Panc1 (cell line): ENCODE results near the gene RPL12. TPM values are rescaled to one million over a fixed set of nuclear protein-coding genes. Genes with fewer than 3 reads are reported as not detected.

Experiments
- ATAC-seq: fragments of 200-7000 bp; cut with Tn5 transposase; 2 replicates; pipeline ENCODE4 v1.9.1; 2020; ENCODE audit warnings: mild to moderate bottlenecking, moderate library complexity
- Bru-seq: library from RNA; stranded (reverse); fragments of 400-500 nt; gene quantifications from one replicate; lab custom pipeline; 2021; lab: Mats Ljungman, UMichigan
- BruChase-seq, 2 experiments: library from RNA; stranded (reverse); fragments of 400-500 nt; gene quantifications; one replicate each; lab custom pipeline; 2021; lab: Mats Ljungman, UMichigan
- BruUV-seq: library from RNA; stranded (reverse); fragments of 400-500 nt; replicated peaks from 2 replicates; lab custom pipeline; 2021; lab: Mats Ljungman, UMichigan
- CTCF ChIA-PET: fragments of 300-600 bp; sonication (Branson Sonifier 250); formaldehyde crosslinking; loops from one replicate; lab custom pipeline; 2022; ENCODE audit warnings: antibody characterized with exemption; lab: Charles Lee
- POLR2A ChIA-PET: fragments of 300-600 bp; sonication (Branson Sonifier 250); formaldehyde crosslinking; loops from one replicate; lab custom pipeline; 2022; ENCODE audit warnings: antibody characterized with exemption; lab: Charles Lee
- DNase-seq: peaks from one replicate; pipeline ENCODE4 v3.0.0-alpha.2; 2010; ENCODE audit warnings: low read depth, low spot score
- H3K27ac ChIP-seq: 2 replicates; pipeline ENCODE4 v1.5.1; 2011; ENCODE audit warnings: mild to moderate bottlenecking, low read length, inconsistent platforms
- H3K27me3 ChIP-seq: fragments of 200-500 bp; sonication (Bioruptor generic); 2 replicates; pipeline ENCODE4 v1.6.0; 2014; ENCODE audit warnings: low read length, inconsistent platforms; ENCODE audit not compliant: control insufficient read depth, insufficient read depth
- H3K36me3 ChIP-seq: fragments of 200-500 bp; sonication (Bioruptor generic); 2 replicates; pipeline ENCODE4 v1.5.1; 2014; ENCODE audit warnings: inconsistent platforms, mild to moderate bottlenecking, low read length, moderate library complexity; ENCODE audit not compliant: control insufficient read depth, insufficient read depth
- H3K4me1 ChIP-seq: 2 replicates; pipeline ENCODE4 v1.5.1; 2011; ENCODE audit warnings: inconsistent platforms, mild to moderate bottlenecking, low read length, moderate library complexity; ENCODE audit not compliant: control insufficient read depth, insufficient read depth
- H3K4me3 ChIP-seq, 2 experiments: 2 replicates each; pipeline ENCODE4 v1.5.1; 2011 to 2012; ENCODE audit warnings: low read depth in 2 of 2, low read length in 2 of 2, mild to moderate bottlenecking in 2 of 2, inconsistent platforms in 1 of 2, moderate library complexity in 1 of 2
- H3K9me3 ChIP-seq: fragments of 200-500 bp; sonication (Bioruptor generic); 2 replicates; pipeline ENCODE4 v1.5.1; 2014; ENCODE audit warnings: low read depth, mild to moderate bottlenecking, inconsistent platforms, low read length, moderate library complexity; ENCODE audit not compliant: control insufficient read depth, insufficient read depth
- CTCF ChIP-seq: fragments of 450-650 bp; IDR thresholded peaks from 2 replicates; pipeline ENCODE4 v1.5.1; 2017; ENCODE audit warnings: mild to moderate bottlenecking
- POLR2AphosphoS5 ChIP-seq: IDR thresholded peaks from 2 replicates; pipeline ENCODE4 v1.6.1; 2012; ENCODE audit warnings: mild to moderate bottlenecking, low read depth, low read length, moderate library complexity
- REST ChIP-seq, 2 experiments: IDR thresholded peaks; 2 replicates each; pipeline ENCODE4 v1.6.1; 2011 to 2012; ENCODE audit warnings: low read depth in 2 of 2, control low read depth in 1 of 2, low read length in 1 of 2, mild to moderate bottlenecking in 1 of 2, moderate library complexity in 1 of 2; ENCODE audit not compliant: insufficient read depth in 1 of 2
- SIN3A ChIP-seq: IDR thresholded peaks from 2 replicates; pipeline ENCODE4 v1.6.1; 2012; ENCODE audit warnings: low read depth, mild to moderate bottlenecking, low read length, moderate library complexity, borderline replicate concordance; ENCODE audit not compliant: insufficient read depth
- TCF7L2 ChIP-seq: IDR thresholded peaks from 2 replicates; pipeline ENCODE4 v1.6.1; 2011; ENCODE audit warnings: mild to moderate bottlenecking, low read depth, low read length, inconsistent platforms
- in situ Hi-C: cut with HindIII; loops from 2 replicates; pipeline ENCODE4 v1.10.0; 2016; ENCODE audit warnings: low sequenced_read_pairs, low pct_unique_long_range_greater_than_20kb
- intact Hi-C: fragments of 100-400 bp; cut with micrococcal nuclease; formaldehyde crosslinking; loops from one replicate; pipeline ENCODE4 v1.10.0; 2022; ENCODE audit not compliant: unreplicated experiment
- long read RNA-seq: library from polyadenylated mRNA; unstranded; transcript quantifications from one replicate; pipeline ENCODE4 v2.0.0, GENCODE V29; 2021; ENCODE audit not compliant: unreplicated experiment
- polyA plus RNA-seq: library from polyadenylated mRNA; unstranded; fragments of >200 nt; gene quantifications from one replicate; pipeline ENCODE4 v1.2.1, GENCODE V29; 2012; ENCODE audit warnings: missing spikeins; ENCODE audit not compliant: insufficient read length
- total RNA-seq: library from RNA; stranded (reverse); gene quantifications from one replicate; pipeline ENCODE4 v1.2.1, GENCODE V29; 2021; ENCODE audit not compliant: unreplicated experiment

RPL12 gene
- total RNA-seq (951 TPM), Bru-seq, nascent RNA (percentile 99 among the genes with signal in this experiment), BruChase-seq, experiment 1, labeled RNA remaining after a 2-hour chase (percentile 97 among the genes with signal in this experiment), BruChase-seq, experiment 2, labeled RNA remaining after a 6-hour chase (percentile 98 among the genes with signal in this experiment)
- 1,315 TPM for polyA plus RNA-seq
- long read RNA-seq, transcript RPL12-201 (7 exons, 633 nt): major isoform, 282 of 459 reads
- long read RNA-seq, partial matches to known transcripts: 167 of 459 reads
- long read RNA-seq, other reads (novel, unspliced or antisense): 7 of 459 reads

GRCh38 chr9:127450830-127451607 lies at the start of gene RPL12, which contains the start of gene LRSAM1:
RPL12 (minus strand) TSS chr9:127451406; CDS start chr9:127451317, 89 bp downstream.
LRSAM1 (plus strand) TSS chr9:127451510; CDS start chr9:127454528, 3,018 bp downstream.
- in situ Hi-C loops (no loop called here), intact Hi-C loops (no loop called here)
- ATAC-seq: peak; percentile 85
- no peaks in the 10 kb centered on the region for H3K9me3 ChIP-seq
- TF ChIP-seq CTCF (no peak), SIN3A (peak; percentile 81; the same call in 1 of the 2 replicates), REST (IDR thresholded peaks at IDR 0.05; ENCODE audit: insufficient read depth in 1 of 2, low read depth in 2 of 2, low read length in 1 of 2) (0 out of 4 replicates have a peak, but pooled peaks of 1 of the 2 experiments have one; percentile 22), TCF7L2 (peak; percentile 85), POLR2AphosphoS5 (peak; percentile 99)
- peak within 1 kb of the TSS; percentile 90 to 91 for H3K4me3 ChIP-seq
- peak within 1 kb of the TSS; percentile 93 for H3K27ac ChIP-seq
- ChIA-PET CTCF (no interaction called here), POLR2A (interaction anchor here (0.5 to 0.6 kb wide), 3 partner anchors 419 to 629 kb away, joined by 3 to 13 read pairs (median 4); no protein-coding TSS in a partner anchor)
- BruUV-seq: no TSS peak
- peaks cover 25% of the 10 kb centered on the region for H3K36me3 ChIP-seq
- peaks cover 20% of the 10 kb centered on the region for H3K4me1 ChIP-seq
- H3K27me3 ChIP-seq: no peaks in the 10 kb centered on the region
- DNase-seq: no peak

- POLR2A ChIA-PET: no interaction called here
- DNase-seq (no peak), ATAC-seq (no peak)
- no peak overlapping the region for H3K27ac ChIP-seq
- intact Hi-C loops: loop anchor here (5.0 kb wide), 1 partner anchor 86 kb away; no protein-coding TSS in a partner anchor
- no TSS peak for BruUV-seq
- no peak for TF ChIP-seq POLR2AphosphoS5
- TF ChIP-seq SIN3A: no peak
- CTCF ChIA-PET: interaction anchor here (0.6 kb wide), 1 partner anchor 925 kb away, joined by 7 read pairs; no protein-coding TSS in a partner anchor
- H3K4me1 ChIP-seq: peaks cover 4% of the 10 kb centered on the region
- no peak overlapping the region for H3K4me3 ChIP-seq
- no peaks in the 10 kb centered on the region for H3K27me3 ChIP-seq
- H3K36me3 ChIP-seq: no peaks in the 10 kb centered on the region
- H3K9me3 ChIP-seq: no peaks in the 10 kb centered on the region
- in situ Hi-C loops: no loop called here
Measured at GRCh38 chr9:127500862-127501261, 49.7 kb upstream of the RPL12 start.
